ENCODE measurements around the gene MVD.

MVD gene, protein sequence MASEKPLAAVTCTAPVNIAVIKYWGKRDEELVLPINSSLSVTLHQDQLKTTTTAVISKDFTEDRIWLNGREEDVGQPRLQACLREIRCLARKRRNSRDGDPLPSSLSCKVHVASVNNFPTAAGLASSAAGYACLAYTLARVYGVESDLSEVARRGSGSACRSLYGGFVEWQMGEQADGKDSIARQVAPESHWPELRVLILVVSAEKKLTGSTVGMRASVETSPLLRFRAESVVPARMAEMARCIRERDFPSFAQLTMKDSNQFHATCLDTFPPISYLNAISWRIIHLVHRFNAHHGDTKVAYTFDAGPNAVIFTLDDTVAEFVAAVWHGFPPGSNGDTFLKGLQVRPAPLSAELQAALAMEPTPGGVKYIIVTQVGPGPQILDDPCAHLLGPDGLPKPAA

DNA sequence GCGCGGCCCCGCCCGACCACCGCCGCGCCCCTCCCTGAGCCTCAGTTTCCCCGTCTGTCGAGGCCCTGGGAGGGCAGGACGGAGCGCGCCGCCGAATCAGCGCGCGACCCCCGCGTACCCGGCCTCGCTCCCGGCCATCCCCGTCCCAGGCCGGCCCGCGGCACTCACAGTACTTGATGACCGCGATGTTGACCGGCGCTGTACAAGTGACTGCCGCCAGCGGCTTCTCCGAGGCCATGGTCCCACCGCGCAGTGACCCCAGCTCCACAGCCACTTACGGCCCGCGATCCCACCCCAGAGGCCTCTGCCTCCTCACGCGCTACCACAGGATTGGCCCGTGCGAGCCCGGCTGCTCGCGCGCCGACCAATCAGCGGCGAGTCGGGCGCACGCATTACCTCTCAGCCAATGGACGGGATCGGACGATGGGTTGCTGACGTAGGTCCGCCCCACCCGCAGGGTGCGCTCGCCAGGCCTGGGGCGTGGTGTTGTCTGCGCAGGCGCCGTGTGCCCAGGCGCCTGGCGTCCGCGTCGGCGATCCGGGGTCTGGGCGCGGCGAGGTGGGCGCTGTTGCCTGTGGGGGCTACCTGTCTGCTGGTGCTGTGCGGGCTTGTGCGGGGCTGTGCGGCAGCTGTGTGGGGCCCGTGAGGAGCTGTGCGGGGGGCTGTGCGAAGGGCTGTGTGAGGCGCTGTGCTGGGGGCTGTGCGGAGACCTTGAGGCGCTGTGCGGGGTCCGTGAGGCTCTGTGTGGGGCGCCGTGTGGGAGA, at the start of gene MVD:
MVD (minus strand) TSS at position 249 of the 764 bp plus-strand sequence; CDS start at position 238, 11 bp downstream.
- DNase-seq = peak; percentile 91

DNA sequence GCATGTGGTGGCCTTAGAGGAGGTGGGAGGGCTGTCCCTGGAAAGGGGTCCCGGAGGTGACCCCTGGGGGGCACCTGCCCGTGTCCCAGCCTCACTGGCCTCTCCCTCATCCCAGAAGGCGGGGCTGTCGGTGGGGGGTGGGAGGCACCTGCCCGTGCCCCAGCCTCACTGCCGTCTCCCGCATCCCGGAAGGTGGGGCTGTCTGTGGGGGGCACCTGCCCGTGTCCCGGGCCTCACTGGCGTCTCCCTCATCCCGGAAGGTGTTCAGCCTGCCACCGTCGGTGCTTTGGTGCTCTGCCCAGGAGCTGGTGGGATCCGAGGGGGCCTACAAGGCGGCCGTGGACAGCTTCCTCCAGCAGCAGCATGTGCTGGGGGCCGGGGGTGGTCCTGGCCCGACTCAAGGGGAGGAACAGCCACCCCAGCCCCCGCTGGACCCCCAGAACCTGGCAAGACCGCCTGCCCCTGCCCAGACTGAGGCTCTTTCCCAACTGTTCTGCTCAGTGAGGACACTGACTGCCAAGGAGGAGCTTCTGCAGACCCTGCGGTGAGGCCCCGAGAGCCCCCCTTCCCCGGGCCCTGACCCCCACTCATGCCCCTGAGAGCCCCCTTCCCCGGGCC, 49.6 kb upstream of the MVD start:
- no peak for DNase-seq

GRCh38 chr16:88711750-88712340, 49.0 kb upstream of the MVD start:
- DNase-seq = no peak

- no peak for DNase-seq
Measured at GRCh38 chr16:88710556-88710955, 47.7 kb upstream of the MVD start.

GRCh38 chr16:88706965-88707826, 44.3 kb upstream of the MVD start:
- no peak for DNase-seq

GRCh38 chr16:88706229-88706964, 43.5 kb upstream of the MVD start, which contains the start of the genes CTU2 and RNF166:
TSS of gene CTU2 (plus strand) at chr16:88706503. CDS start at chr16:88706531, 28 bp downstream.
TSS of gene RNF166 (minus strand) at chr16:88706408. CDS start at chr16:88706325, 83 bp downstream.
- DNase-seq = peak; percentile 79

GRCh38 chr16:88705801-88706228, 42.9 kb upstream of the MVD start:
- DNase-seq = no peak

DNA sequence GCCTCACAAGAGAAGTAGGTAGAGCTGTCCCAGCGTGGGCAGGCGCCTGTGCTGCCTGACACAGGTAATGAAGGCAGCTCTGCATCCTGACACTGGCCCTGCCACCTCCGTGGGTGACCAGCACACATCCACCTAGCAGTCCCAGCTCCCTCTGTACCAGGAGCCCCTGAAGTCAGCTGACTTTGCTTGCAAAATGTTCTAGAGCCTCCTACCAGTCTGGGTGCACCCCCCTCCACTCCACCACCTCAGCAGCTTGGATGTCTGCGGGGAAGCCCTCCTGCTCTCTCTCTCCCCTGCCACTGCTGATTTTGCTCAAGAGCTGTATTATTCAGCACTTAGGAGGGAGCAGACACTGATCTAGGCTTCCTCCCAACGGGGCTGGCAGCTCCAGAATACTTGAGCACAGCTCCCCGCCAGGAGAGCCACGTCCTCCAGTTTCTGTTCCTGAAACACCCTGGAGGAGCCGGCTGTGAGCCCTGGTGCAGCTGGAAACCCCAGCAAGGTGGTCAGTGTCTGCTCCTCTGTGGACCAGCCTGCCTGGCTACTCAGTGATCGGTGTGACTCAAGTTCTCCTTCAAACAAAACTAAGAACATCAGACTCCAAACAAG, 42.3 kb upstream of the MVD start:
- DNase-seq = no peak

GRCh38 chr16:88703486-88704309, 40.8 kb upstream of the MVD start:
- peak; percentile 73 for DNase-seq

DNA sequence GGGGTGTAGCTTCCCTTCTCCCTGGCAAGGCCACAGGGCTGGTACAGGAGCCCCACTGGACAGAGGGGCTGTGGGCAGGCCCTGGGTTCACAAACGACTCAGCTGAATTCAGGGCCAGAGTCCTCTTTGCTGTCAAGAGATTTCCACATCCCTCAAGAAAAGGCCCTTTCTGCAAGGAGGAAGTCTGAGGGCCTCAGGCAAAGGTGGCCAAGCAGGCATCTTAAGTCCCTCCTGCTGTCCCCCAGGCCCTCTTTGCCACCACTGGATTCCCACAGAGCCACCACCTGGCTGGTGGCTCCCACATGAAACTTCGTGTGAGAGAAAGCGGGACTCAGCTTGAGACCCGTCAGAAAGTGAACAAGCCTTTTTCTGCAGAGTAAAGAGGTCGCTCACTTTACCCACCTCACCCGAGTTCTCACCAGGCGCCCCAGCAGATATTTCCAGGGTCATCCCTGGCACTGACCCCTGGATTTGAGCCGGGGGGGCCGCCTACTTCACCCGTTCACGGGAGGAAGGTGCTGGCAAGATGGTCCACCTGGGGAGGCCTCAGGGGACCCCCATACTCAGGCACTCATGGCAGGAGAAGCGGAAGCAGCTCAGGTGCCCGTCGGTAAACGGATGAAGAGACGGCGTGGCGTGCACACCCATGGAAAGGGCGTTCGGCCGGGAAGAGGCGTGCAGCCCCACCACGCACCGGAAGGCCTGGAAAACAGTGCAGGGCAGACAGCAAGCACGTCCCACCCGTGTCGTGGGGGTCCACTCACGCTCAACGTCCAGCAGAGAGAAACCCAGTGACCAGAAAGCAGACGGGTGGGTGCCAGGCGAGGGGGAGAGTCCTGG, 39.7 kb upstream of the MVD start:
- DNase-seq = no peak

DNA sequence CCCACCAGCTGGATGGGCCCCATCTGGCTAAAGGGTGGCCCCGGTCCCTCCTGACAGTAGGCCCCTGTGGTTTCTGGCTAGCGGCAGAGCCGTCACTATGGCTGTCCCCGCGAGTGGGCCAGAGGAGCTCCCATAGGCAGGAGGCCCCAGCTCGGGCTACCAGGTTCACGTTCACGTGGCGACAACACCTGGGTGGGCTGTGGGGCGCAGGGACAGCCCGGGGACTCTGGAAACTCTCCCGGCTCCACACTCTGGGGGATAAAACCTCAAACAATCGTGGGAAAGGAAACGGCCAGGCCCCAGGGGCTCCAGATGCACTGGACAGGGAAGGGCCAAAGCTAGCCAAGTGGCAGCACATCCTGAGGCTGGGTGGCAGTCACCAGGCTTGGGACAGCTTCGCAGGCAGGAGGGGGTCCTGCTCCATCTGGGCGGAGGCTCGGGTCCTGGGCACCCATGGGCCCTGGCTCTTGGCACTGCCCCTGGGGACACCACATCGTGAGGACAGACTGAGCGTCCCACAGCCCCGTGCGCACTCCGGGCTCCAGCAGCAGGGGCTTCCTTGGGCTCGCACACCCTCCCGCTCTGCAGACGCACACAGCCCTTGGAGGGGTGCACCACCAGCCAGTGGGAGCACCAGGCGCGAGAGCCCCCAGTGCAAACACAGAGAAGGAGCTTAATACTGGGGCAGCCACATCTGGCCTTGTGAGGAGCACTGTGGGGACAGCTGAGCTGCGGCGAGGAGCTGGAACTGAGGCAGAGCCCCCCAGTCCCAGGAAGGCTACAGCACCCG, 38.9 kb upstream of the MVD start:
- DNase-seq = no peak

GRCh38 chr16:88700636-88701482, 38.0 kb upstream of the MVD start:
- DNase-seq = peak; percentile 90

DNA sequence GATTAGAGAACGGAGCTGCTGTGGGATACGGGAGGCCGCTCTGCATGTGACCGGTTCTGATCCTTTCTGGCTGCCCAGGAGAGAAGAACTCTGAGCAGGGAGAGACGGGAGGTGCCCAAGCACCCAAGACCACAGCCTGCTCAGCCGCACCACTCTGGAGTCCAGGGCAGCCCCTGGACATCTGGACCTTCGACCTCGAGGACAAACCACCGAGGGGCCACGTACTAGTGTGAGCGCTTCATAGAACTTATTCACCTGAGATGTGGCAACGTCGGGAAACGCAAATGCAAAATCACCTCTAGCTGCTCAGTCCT, 37.4 kb upstream of the MVD start:
- DNase-seq = no peak

- DNase-seq = no peak
Measured at GRCh38 chr16:88699180-88699579, 36.3 kb upstream of the MVD start.

- no peak for DNase-seq
Measured at GRCh38 chr16:88698646-88699045, 35.8 kb upstream of the MVD start.

GRCh38 chr16:88697831-88698615, 35.1 kb upstream of the MVD start:
- DNase-seq = no peak
